Midbrain (tissue), 1 donor: ENCODE data around the gene WDR31.
A peak's percentile ranks its signal among the peaks of the same experiment; 100 is the strongest.
"Not testable (repeated sequence)": the region's sequence is repeated elsewhere in the genome, so short reads cannot be mapped to it uniquely, and the experiment has no call there.

Experiments used
- DNase-seq: peaks from one replicate; lab custom pipeline; 2025; lab: John Stamatoyannopoulos, UW

Gene WDR31

GRCh38 chr9:113368348-113368981, 28.4 kb upstream of the WDR31 start:
- DNase-seq: no peak

- DNase-seq: not testable (repeated sequence)
These were observed 25.6 kb upstream of the WDR31 start for GRCh38 chr9:113365652-113366051.

DNA sequence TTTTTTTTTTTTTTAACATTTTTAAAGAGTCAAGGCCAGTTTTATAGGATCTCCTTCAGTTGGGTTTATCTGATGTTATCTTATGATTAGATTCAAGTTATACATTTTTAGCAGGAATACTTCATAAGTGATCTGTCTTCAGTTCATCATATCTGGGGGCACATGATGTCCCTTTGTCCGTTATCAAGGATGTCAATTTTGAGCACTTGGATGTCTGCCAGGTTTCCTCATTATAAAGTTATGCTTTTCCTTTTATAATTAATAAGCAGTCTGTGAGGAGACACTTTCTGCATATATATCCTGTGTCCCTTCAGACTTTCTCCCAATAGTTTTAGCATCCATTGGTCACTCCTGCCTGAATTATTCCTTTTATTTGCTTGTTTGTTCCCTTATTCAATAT, 24.9 kb upstream of the WDR31 start:
- DNase-seq: no peak

- no peak for DNase-seq
These were observed 23.3 kb upstream of the WDR31 start for GRCh38 chr9:113363336-113363735.

GRCh38 chr9:113361304-113362018, 21.4 kb upstream of the WDR31 start:
- DNase-seq: no peak

GRCh38 chr9:113360242-113360842, 20.3 kb upstream of the WDR31 start:
- DNase-seq: no peak

DNA sequence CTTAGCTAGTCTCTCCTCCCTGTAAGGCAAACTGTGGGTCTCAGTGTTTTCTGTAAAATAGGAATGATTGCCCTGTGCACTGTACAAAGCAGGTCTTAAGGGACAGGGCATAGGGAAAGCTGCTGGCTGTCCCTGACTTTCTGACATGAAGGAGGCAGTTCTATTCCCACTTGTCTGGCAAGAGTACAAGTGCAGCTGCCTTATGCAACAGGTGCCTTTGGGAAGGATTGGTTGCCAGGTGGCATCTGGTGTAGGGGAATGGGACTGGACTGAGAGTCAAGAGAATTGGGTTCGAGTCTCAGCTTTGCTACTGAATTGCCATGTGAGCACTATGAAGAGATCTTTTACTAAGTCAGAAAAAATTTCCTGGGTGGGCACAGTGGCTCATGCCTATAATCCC, 19.3 kb upstream of the WDR31 start:
- DNase-seq: no peak

- no peak for DNase-seq
These were observed 16.7 kb upstream of the WDR31 start for GRCh38 chr9:113356686-113357292.

GRCh38 chr9:113355040-113355596, 15.0 kb upstream of the WDR31 start:
- DNase-seq: no peak

DNA sequence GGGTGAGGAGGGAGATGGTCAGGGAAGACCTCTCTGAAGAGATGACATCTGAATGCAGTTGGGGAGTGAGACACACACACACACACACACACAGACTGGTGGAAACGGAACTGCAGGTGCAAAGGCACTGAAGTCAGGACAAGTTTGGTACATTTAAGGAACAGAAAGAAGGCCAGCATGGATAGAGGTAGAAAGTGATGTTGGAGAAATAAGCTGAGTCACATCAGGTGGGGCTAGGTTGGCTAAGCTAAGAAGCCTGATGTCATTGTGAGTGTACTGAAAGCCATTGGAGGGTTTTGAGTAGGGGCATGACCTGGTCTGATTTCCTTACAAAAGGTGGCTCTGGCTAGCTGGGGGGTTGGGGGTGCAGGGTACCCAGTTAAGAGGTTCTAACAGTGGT, 12.3 kb upstream of the WDR31 start:
- DNase-seq: no peak

DNA sequence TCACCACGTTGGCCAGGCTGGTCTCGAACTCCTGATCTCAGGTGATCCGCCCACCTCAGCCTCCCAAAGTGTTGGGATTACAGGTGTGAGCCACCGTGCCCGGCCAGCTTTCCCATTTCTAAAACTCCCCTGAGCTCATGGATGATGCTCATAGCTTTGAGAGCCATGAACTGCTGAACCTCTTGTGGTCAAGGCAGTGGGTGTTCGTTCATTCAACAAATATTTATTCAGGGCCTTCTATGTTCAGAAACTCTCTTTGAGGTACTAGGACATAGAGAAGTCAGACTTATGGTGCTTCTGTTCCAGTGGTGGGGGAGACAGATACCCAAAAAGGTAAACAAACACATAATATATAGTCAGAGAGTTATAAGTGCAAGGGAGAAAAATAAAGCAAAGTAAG, 11.9 kb upstream of the WDR31 start:
- DNase-seq: no peak

GRCh38 chr9:113350937-113351336, 10.9 kb upstream of the WDR31 start:
- DNase-seq: no peak

DNA sequence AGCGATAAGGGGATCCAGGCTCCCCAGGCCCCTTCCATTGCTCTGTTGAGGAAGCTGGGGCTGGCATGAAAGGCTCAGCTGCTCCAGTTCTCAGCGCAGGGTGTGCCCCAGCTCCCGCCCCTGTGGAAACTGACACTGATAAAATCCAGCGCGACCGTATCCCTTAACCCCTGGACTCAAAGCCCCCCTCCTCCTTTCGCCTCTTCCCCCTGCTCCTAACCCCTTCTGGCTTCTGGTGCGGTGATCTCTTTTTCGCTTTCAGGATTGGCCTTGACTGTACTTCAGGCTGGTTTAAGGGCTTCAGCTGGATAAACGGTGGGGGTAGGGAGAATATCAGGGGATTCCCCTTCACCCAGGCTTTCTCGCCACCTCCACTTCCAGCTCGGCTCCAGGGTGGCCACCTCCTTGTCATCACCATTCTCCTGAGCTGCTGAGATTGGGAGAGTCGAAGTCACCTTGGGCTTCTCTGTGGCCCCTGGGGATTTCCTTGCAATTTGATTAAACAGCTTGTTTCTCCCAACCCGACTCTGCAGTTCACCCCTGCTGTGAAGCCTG, 10.1 kb upstream of the WDR31 start:
- no peak for DNase-seq

- DNase-seq: no peak
These were observed 9.5 kb upstream of the WDR31 start, which contains the start of gene BSPRY for GRCh38 chr9:113349445-113350094. BSPRY (plus strand) TSS chr9:113349541; CDS start chr9:113349580, 39 bp downstream.

GRCh38 chr9:113349066-113349444, 9.0 kb upstream of the WDR31 start:
- DNase-seq: no peak

DNA sequence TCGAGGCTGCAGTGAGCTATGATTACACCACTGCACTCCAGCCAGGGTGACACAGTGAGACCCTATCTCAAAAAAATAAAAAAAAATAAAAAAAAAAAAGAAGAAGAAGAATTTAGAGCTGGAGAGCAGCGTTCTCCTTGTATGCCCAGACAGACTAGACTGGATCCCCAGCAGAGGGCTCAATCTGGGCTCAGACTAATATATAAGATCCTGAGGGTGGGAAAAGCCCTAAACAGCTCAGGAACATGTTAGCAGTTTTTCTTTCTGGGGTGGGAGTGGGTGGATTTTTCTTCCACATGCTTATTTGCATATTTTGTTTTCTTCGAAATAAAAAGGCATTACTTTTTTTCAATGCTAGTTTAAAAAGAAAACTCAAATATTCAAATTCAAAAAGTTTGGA, 8.4 kb upstream of the WDR31 start:
- DNase-seq: no peak

DNA sequence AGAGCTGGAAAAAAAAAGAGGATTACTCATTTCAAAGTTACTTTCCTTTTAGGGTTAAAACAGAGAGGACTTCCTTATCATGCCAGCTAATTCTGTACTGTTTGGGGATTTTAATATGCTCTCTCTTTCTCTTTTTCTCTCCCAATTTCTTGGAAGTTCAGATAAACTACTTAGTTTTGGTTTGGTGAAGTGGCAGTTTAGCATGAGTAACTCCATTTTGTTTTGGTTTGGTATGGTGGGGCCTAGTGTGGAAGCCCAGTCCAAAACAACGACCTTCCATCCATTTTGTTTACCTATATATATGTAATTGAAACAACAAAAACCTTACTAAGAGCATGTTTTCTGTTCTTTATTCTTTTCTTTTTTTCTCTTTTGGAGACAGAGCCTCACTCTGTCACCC, 5.6 kb upstream of the WDR31 start:
- DNase-seq: no peak

DNA sequence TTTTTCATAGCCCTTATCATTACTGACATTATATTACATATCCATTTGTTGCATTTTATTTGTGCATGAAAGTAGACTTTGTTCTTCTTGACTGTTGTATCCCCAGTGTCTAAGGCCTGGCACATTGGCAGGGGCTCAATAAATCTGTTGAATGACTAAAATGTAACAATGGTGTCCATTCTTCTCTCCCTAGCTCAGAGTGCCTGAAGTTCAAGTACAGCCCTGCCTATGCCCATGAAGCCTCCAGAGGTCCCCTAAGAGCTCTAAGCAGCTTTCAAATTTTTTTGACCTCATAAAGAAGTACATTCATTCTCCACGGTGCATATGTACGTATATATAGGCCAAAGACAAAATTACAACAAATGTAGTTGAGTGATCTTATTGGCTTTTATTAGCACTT, 5.1 kb upstream of the WDR31 start:
- DNase-seq: peak; percentile 68

- DNase-seq: peak; percentile 96
These were observed 3.7 kb upstream of the WDR31 start for GRCh38 chr9:113343732-113344231.

DNA sequence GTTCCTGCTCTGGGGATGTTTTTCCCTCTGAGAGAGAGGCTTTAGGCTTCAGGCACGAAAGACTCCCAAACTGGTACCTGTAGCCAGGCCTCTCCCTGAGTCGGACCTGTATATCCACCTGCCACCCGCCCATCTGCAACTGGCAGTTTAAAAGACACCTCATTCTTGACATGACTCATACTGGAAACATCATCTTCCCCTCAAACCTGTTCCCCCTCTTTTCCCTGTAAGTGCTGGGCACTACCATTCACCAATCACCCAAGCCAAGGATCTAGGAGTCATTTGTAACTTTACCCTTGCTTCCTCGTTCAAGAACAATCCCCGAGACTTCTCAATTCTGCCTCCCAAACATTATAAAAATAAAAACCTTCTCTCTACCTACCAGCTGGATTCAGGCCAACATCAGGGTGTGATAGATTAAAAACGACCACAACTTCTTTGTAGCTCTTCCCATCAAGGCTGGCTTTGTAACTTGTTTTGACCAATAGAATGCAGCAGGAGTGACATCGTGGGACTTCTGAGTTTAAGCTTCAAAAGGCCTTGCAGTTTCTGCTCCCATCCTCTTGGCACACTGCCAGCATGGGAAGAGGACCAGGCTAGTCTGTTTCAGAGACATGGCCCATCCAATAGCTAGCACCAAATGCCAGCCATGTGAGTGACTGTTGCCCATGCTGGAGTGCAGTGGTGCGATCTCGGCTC, 1.8 kb upstream of the WDR31 start:
- no peak for DNase-seq

GRCh38 chr9:113337714-113338113, 2.4 kb downstream of the WDR31 start:
- DNase-seq: no peak
